Fibroblast of mammary gland (primary cell): ENCODE data around the gene EXOC6B.

Source experiments
- DNase-seq: peaks from one replicate; pipeline ENCODE4 v3.0.0-alpha.2; 2010; ENCODE audit warnings: low read depth
- H3K4me3 ChIP-seq: 2 replicates; pipeline ENCODE4 v1.5.1; 2011; ENCODE audit warnings: low read depth, mild to moderate bottlenecking, low read length, moderate library complexity; ENCODE audit not compliant: control insufficient read depth
- CTCF ChIP-seq: conservative IDR thresholded peaks from 2 replicates; pipeline ENCODE4 v1.5.1; 2011; ENCODE audit warnings: low read depth, low read length, inconsistent platforms; ENCODE audit not compliant: control insufficient read depth, insufficient read depth

The EXOC6B gene

GRCh38 chr2:72843301-72843700 lies 17.5 kb upstream of the EXOC6B start:
- DNase-seq, result no peak
- no peak overlapping the region for H3K4me3 ChIP-seq
- TF ChIP-seq CTCF, result no peak

GRCh38 chr2:72841462-72842125 lies 15.8 kb upstream of the EXOC6B start:
- TF ChIP-seq CTCF, result no peak
- peak; percentile 1 for DNase-seq
- no peak overlapping the region for H3K4me3 ChIP-seq

GRCh38 chr2:72840066-72840465 lies 14.2 kb upstream of the EXOC6B start:
- no peak for TF ChIP-seq CTCF
- no peak overlapping the region for H3K4me3 ChIP-seq
- DNase-seq, result peak; percentile 39

GRCh38 chr2:72837171-72837570 lies 11.3 kb upstream of the EXOC6B start:
- no peak overlapping the region for H3K4me3 ChIP-seq
- peak; percentile 30 for DNase-seq
- no peak for TF ChIP-seq CTCF

- TF ChIP-seq CTCF, result no peak
- H3K4me3 ChIP-seq, result no peak overlapping the region
- no peak for DNase-seq
Measured at GRCh38 chr2:72835403-72835802, 9.6 kb upstream of the EXOC6B start.

- H3K4me3 ChIP-seq, result no peak overlapping the region
- no peak for DNase-seq
- no peak for TF ChIP-seq CTCF
Measured at GRCh38 chr2:72834596-72834995, 8.8 kb upstream of the EXOC6B start.
